ENCODE measurements around the gene LEMD2.

LEMD2 gene

GRCh38 chr6:33725222-33725621, 63.7 kb downstream of the LEMD2 start:
- Histone ChIP-seq H3K4me3 (ENCODE audit: low read depth, low read length, poor library complexity, severe bottlenecking) (no peak overlapping the region), H3F3A (ENCODE audit: insufficient read depth, low read length) (no peaks in the 10 kb centered on the region), H3K27me3 (ENCODE audit: insufficient read depth, low read length) (no peaks in the 10 kb centered on the region; the same call in 1 of the 2 replicates), H3K9ac (ENCODE audit: low read length) (no peak overlapping the region), H3K27ac (ENCODE audit: low read depth, low read length, poor library complexity, severe bottlenecking) (no peak overlapping the region), H4K20me1 (ENCODE audit: insufficient read depth, low read length) (no peaks in the 10 kb centered on the region), H3K4me2 (ENCODE audit: low read length) (no peak overlapping the region), H3K9me2 (ENCODE audit: low read depth, low read length) (no peaks in the 10 kb centered on the region), H3K79me2 (ENCODE audit: insufficient read depth, low read length) (no peaks in the 10 kb centered on the region), H2AFZ (ENCODE audit: low read length) (no peak overlapping the region), H3K9me3 (ENCODE audit: low read length) (no peaks in the 10 kb centered on the region), H3K4me1 (ENCODE audit: insufficient read depth, low read length, severe bottlenecking) (no peaks in the 10 kb centered on the region), H3K36me3 (ENCODE audit: insufficient read depth, low read length) (no peaks in the 10 kb centered on the region)
- no peak for TF ChIP-seq CTCF (IDR thresholded peaks at IDR 0.05; ENCODE audit: low read length)
- TF ChIP-seq EZH2 (IDR thresholded peaks at IDR 0.05; ENCODE audit: borderline replicate concordance, low read length), result no peak

GRCh38 chr6:33724102-33725023, 64.6 kb downstream of the LEMD2 start:
- Histone ChIP-seq H3F3A (ENCODE audit: insufficient read depth, low read length) (no peaks in the 10 kb centered on the region), H3K4me3 (ENCODE audit: low read depth, low read length, poor library complexity, severe bottlenecking) (no peak overlapping the region), H3K27me3 (ENCODE audit: insufficient read depth, low read length) (no peaks in the 10 kb centered on the region; the same call in 1 of the 2 replicates), H3K36me3 (ENCODE audit: insufficient read depth, low read length) (no peaks in the 10 kb centered on the region), H4K20me1 (ENCODE audit: insufficient read depth, low read length) (no peaks in the 10 kb centered on the region), H3K79me2 (ENCODE audit: insufficient read depth, low read length) (no peaks in the 10 kb centered on the region), H3K4me2 (ENCODE audit: low read length) (no peak overlapping the region), H3K9me3 (ENCODE audit: low read length) (no peaks in the 10 kb centered on the region), H2AFZ (ENCODE audit: low read length) (no peak overlapping the region), H3K9me2 (ENCODE audit: low read depth, low read length) (no peaks in the 10 kb centered on the region), H3K27ac (ENCODE audit: low read depth, low read length, poor library complexity, severe bottlenecking) (no peak overlapping the region), H3K9ac (ENCODE audit: low read length) (no peak overlapping the region), H3K4me1 (ENCODE audit: insufficient read depth, low read length, severe bottlenecking) (no peaks in the 10 kb centered on the region)
- TF ChIP-seq CTCF (IDR thresholded peaks at IDR 0.05; ENCODE audit: low read length) (no peak), EZH2 (IDR thresholded peaks at IDR 0.05; ENCODE audit: borderline replicate concordance, low read length) (no peak)

GRCh38 chr6:33723371-33724085, 65.4 kb downstream of the LEMD2 start:
- Histone ChIP-seq H3K9ac (ENCODE audit: low read length) (no peak overlapping the region), H3F3A (ENCODE audit: insufficient read depth, low read length) (no peaks in the 10 kb centered on the region), H3K4me3 (ENCODE audit: low read depth, low read length, poor library complexity, severe bottlenecking) (no peak overlapping the region), H3K79me2 (ENCODE audit: insufficient read depth, low read length) (no peaks in the 10 kb centered on the region), H2AFZ (ENCODE audit: low read length) (no peak overlapping the region), H3K27ac (ENCODE audit: low read depth, low read length, poor library complexity, severe bottlenecking) (no peak overlapping the region), H3K9me3 (ENCODE audit: low read length) (no peaks in the 10 kb centered on the region), H3K36me3 (ENCODE audit: insufficient read depth, low read length) (no peaks in the 10 kb centered on the region), H3K27me3 (ENCODE audit: insufficient read depth, low read length) (no peaks in the 10 kb centered on the region; the same call in 1 of the 2 replicates), H4K20me1 (ENCODE audit: insufficient read depth, low read length) (no peaks in the 10 kb centered on the region), H3K4me1 (ENCODE audit: insufficient read depth, low read length, severe bottlenecking) (no peaks in the 10 kb centered on the region), H3K9me2 (ENCODE audit: low read depth, low read length) (no peaks in the 10 kb centered on the region), H3K4me2 (ENCODE audit: low read length) (no peak overlapping the region)
- no peak for TF ChIP-seq CTCF (IDR thresholded peaks at IDR 0.05; ENCODE audit: low read length)
- no peak for TF ChIP-seq EZH2 (IDR thresholded peaks at IDR 0.05; ENCODE audit: borderline replicate concordance, low read length)

All from OCI-LY1 (cell line).